Hematopoietic multipotent progenitor cell (in vitro differentiated cells): Measurements from ENCODE around the gene IL24. TPM values are rescaled to one million over a fixed set of nuclear protein-coding genes. Genes with fewer than 3 reads are reported as not detected.
A peak's percentile ranks its signal among the peaks of the same experiment; 100 is the strongest.

ENCODE experiments used
- DNase-seq, 3 donors: peaks; one replicate each; pipeline ENCODE4 v3.0.0-alpha.2; 2011 to 2015; ENCODE audit warnings: low read depth in 2 of 3, low spot score in 2 of 3
- total RNA-seq: library from RNA; depleted of rRNA; stranded (reverse); fragments of >200 nt; gene quantifications from one replicate; pipeline ENCODE4 v1.2.3, GENCODE V29; 2012

The IL24 gene
- total RNA-seq, 1 donor: not detected

DNA sequence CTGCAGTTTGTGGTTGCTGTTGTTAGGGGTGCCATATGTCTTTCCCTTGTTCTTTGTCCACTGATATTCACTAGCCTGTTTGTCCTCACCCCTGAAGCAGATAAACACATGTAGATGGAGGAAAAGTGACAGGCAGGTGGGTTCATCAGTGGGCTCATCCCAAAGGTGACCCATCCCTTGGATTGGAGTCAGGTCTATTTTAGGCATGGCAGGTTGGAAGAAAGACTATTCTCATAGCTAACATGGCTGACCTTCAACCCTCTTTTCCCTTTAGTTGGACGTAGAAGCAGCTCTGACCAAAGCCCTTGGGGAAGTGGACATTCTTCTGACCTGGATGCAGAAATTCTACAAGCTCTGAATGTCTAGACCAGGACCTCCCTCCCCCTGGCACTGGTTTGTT is 5.5 kb downstream of the IL24 start:
- no peak for DNase-seq

DNA sequence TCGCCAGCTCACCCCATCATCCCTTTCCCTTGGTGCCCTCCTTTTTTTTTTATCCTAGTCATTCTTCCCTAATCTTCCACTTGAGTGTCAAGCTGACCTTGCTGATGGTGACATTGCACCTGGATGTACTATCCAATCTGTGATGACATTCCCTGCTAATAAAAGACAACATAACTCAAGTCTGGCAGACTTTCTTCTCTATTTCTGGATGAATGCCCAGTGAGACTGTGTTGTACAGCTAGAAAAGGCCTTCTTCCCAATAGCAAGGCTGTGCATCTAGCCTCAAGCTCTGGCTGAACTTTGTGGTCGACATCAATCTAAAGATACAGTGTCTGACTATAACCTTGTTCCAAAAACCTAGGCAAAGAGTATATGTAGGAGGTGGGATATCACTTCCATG is 6.4 kb downstream of the IL24 start:
- DNase-seq: no peak

DNA sequence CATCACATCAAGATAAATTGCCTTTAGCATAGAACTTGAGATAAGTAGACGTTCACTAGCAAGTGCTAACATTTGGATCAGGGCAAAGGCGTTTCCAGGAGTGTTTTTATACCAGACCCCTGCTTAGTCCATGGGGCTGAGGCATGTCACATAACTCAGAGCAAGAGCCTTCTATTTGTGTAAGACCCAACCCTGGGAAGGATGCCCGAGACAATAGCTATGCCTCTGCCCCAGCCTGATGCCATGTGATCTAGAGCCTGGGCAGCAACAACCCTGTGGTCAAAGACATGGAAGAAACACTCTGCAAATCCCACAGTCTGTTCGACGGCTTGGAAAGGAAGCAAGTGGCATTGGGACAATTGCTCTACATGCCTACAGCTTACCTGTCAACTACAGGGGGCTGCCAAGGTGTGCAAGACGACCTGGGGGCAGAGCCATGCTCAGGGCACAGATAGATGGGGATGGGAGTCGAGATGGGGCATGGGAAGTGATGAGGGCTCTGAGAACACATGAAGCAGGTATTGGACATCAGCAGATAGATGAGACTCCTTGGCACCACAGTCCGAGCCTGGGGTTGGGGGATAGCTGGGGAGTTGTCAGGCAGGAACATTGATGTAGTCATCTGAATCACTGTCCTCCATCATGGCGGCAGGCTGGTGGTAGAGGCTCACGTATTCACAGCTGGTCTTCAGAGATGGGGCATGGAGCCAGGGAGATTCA is 7.3 kb downstream of the IL24 start:
- no peak for DNase-seq

DNA sequence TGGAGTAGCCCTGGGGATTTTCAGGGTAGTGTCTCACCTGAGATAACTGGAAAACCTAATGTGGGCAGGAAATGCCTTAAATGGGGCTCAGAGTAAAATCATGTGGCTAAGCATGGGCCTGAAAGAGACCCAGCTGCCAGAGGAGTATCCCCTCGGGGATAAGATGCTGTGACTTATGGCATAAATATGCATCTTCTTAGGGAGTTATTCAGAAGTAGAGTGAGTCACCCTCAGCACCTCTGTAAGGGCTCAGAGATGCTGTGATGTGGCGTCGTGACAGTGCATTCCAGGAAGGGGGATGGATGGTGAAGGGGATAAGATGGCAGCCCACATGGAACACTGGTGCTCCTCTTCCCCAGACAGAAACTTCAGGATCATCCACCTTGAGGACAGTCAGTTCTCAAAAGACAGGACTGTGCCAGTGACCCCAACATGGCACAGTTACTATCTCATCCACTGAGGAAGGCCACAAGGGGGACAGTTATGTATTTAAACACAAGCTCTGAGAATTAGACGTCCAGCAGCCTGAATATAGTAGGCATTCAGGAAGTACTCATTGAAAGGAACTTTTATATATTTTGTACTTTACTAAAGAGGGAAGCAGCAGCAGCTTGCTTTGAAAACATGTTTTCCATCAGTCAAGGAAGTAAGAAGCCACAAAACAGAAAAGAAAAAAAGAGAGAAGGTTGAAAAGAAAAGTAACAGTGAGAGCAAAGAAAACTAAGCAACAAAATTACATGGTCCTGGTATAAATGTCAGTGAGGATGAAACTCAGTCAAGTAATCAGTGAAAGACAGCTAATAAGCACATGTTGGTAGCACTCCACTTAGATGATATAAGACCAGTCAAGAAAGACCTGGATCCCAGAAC is 8.3 kb downstream of the IL24 start:
- no peak for DNase-seq

DNA sequence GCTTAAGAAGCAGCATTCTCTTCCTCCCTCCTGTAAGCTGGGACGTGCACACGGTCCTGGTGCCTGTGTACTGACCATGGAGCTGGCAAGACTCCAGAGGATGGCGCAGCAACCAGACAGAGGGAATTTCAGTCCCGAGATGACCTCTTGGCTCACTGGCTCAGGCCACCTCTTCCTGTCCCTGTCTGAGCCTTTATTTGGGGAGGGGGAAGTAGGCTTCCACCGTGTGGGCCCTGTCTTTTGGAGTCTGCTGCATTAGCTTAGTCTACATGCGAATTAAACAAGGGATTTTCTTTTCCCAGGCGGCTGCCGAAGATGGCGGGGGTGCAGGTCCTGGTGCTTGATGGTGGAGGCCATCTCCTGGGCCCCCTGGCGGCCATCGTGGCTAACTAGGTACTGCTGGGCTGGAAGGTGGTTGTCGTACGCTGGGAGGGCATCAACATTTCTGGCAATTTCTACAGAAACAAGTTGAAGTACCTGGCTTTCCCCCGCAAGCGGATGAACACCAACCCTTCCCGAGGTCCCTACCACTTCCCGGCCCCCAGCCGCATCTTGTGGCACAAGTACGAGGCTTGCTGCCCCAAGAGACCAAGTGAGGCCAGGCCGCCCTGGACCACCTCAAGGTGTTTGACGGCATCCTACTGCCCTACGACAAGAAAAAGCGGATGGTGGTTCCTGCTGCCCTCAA is 10.2 kb downstream of the IL24 start:
- DNase-seq: no peak

DNA sequence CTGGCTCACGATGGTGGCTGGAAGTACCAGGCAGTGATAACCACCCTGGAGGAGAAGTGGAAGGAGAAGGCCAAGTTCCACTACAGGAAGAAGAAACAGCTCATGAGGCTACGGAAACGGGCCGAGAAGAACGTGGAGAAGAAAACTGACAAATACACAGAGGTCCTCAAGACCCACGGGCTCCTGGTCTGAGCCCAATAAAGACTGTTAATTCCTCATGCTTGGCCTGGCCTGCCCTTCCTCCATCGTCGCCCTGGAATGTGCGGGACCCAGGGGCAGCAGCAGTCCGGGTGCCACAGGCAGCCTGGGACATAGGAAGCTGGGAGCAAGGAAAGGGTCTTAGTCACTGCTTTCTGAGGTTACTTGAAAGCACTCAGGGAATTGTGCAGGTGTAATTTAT is 10.8 kb downstream of the IL24 start:
- no peak for DNase-seq

DNA sequence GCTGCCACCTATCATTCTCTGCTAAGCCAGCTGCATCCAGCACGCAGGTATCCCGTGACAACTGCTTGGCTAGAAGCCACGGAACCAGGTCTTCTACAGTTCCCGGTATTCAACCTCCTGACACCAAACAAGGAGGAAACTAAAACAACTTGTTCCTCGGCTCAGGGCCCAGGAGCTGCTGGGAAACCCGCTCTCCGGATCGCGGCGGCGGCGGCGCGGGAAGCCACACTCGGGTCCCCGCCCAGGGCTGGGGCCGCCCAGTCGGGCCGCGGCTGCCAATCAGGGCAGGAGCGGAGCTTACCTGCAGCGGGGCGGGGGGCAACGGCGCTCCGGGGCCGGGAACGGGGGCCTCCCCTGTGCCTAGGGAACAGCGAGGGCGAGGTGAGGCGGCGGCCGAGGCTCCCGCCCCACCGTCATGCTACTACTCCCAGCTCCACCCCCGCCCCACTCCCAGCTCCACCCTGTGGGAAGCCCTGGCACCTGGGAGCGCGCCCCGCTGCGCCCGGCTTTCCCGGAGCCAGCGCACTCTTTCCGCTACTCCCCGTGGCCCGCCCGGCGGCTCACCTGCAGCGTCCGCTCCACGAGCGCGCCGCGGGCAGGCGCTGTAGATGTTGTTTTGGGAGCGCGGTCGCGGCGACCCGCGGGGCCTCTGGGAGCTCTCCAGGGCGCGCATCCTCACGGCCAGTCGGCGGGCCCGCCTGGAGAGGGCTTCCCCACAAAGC is 12.1 kb downstream of the IL24 start:
- peak in 1 of 3 donors; percentile 43 for DNase-seq

DNA sequence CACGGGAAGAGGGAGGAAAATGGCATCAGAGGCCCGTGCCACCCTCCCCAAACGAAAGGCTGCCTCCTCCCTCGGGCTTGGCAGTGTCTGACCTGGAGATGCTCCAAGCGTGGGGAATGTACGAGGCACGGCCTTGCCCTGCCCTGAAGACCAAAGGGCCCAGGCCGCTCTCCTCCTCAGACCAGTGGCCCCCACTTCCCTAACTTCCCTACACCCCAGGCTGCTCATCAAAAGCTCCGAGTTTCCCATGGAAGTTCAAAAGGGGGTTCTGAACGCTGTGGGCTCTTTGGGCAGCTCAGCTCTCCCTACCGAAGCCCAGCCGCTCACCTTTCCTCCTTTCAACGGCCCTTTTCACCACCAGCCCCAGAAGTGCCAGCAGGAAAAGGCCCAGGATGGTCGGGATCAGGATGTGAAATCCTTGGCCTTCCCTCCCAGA is 12.7 kb downstream of the IL24 start:
- DNase-seq: no peak

DNA sequence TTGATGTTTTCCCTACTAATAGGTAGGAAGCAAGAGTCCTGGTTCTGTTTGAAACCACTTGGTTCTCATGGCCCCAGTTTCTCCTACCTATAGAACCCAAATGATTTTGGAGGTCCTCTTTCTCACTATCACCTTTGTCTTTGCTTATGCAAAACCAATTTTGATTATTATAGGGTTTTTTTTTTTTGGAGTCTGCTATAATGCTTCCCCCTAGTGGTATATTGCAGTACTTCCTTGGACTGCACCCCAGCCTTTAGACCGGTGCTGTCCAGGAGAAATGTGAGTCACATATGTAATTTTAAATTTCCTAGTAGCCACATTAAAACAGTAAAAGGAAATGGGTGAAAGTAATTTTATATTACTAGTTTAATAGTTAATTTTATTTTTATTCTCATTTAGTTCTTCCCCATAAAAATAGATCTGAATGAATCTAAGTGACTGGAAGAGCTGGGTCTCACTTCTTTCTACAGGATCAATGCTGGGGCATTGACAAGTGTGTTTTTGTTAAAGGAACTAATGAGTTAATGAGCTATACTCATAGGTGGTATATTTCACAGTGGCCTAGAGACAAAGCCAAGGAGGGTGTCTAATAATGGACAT is 13.9 kb downstream of the IL24 start:
- peak in 2 of 3 donors; percentile 55 to 65 for DNase-seq

DNA sequence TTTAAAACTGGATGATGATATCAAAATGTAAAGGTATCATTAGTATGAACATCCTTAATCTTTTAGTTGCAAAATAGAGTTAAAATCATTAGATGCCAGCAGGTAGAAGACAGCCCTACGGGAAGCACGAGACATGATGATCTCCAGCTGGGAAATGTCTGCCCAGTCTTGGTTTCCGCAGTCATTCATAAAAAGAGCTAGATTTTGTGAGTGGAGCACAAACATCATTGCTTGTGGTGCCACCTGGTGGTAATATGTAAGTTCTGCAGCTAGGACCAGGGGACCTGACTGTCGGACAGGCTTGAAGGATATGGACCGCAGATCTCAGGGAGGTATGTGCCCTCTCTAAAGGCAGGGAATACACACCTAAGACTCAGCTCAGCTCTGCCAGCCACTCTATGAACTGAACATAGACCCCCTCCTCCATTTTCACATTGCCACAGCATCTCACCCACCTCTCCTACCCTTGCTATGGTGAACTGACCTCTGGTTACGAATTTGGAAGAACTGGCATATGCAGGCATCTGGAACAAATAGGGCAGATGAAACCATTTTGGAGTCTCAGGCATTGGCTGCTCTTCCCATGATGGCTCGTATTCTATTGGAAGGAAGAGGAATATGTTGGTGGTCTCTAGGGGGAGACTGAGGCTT is 15.3 kb downstream of the IL24 start:
- peak; percentile 52 to 87 (median 67) for DNase-seq

DNA sequence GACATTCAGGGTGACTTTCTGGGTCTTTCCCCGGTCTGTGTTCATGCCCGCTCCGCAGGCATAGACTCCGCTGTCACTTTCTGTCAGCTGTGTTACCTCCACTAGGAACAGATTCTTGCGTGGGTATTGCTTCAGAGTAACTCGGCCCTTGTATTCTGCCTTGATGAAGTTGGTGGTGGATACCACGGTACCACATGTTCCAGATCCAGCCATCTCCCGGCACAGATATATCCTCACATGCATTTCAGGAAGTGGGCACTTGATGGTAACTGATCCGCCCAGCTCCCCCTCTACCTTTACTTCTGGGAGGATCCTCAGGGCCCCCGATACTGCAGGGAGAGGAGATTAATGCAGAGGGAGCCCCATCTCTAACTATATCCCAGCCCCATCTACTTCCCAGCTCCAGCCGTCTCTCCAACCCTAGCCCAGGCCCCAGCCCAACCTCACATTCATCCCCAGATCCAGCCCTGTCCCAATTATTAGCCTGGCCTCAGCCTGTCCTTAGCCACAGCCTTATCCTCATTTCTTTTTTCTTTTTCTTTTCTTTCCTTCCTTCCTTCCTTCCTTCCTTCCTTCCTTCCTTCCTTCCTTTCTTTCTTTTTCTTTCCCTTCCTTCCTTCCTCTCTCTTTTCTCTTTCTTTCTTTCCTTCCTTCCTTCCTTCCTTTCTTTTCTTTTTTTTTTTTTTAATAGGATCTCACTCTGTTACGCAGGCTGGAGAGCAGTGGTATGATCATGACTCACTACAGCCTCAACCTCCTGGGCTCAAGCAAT is 16.7 kb downstream of the IL24 start:
- DNase-seq: no peak

DNA sequence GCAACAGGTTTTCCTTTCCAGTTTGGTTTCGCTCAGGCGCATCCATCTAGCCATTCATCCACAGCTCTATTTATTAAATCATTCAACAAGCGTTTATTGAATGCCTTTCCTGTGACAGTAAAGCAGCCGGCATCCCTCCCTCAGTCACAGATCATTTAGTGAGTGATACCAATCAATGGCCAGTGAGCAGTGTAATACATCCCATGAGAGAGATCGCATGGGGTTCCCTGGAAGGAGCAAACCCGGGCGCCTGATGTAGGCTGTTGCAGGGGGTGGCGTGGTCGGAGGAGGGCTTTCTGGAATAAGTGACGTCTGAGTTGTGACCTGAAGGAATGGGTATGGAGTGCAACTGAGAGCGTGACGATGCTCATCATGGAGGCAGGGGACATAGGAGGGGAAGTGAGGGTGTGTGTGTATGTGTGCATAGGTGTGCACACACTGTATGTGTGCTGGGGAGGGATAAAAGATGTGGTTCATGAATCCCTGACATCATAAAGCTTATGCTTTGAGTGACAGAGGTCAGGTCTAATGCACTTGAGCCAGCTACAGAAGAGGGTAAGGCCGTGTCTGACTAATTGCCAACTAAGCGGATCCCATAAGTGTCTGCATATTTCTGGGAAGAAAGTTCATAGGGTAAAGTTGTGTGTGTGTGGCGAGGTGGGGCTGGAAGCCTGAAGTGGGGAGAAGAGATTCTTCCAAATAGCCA is 17.9 kb downstream of the IL24 start:
- DNase-seq: no peak

DNA sequence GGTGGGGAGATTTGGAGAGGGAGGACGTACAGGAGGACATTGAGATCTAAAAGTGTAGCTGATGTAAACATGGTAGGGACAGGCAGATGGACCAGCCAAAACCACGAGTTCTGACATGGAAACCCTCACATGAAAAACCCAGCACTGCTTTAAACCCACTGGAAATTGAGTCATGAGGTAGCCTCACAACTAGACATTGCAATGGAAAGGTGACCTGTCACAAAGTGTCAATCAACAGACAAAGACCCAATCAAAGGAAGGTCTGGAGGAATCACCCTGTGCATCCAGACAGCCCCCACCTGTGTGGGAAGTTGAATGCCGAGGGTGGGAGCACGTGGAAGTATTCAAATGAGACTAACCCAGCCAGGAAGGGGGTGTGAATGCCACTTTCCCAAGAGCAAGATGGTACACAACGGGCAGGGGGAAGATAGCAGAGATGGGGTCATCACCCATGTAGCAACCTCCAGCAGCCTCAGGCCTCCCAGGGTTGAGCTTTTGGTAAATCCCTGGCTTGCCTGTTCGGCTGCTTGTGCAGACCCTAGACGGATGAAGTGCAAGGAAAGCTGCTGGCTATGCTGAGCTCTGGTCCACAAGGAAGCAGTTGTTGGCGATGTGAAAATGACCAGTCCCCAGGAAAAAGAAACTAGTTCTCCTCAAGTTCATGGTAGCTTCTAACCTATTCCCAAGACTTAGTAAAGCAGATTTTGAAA is 18.9 kb downstream of the IL24 start:
- no peak for DNase-seq

DNA sequence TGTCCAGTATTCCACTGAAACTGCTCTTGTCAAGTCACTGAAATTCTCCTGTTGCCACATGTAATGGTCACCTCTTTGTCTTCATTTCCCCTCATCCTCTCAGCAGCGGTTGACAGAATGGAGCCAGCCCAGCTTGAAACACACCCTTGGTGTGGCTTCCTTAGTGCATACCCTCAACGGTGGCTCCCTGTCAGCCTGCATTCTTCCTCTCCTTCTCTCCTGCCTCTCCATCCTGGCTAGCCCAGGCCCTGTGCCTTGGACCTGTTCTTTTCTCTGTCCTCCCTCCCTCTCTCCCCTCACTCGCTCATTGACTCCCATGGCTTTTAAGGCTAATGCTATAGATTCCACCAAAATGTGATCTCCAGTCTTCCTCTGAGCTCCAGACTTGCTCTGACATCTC is 20.8 kb downstream of the IL24 start:
- no peak for DNase-seq

DNA sequence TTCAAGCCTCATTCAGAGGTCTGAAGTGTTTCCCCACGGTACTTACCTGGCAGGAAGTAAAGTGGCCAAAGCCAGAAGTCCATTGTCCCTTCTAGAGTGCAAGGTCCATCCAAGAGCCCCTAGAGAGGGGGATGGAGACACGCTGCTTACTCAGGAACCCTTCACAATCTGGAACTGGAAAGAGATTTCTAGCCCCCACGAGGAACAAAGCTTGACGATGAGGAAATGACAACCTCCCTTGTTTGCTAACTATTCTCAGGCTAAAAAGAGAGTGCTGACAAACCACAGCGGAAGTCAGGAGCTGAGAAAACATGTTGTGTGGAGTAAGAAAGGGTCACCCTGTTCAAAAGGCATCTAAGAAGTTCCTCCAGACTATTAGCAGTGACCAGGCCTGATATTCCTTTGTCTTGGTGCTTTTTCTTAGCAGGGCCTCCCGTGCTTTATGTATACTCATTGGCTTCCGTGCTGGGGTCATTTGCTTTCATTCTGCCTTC is 24.6 kb downstream of the IL24 start, which contains the start of gene FCMR:
FCMR (minus strand) TSS at position 170 of the 494 bp plus-strand sequence; CDS start at position 83, 87 bp downstream.
- peak in 2 of 3 donors; percentile 71 to 86 for DNase-seq

DNA sequence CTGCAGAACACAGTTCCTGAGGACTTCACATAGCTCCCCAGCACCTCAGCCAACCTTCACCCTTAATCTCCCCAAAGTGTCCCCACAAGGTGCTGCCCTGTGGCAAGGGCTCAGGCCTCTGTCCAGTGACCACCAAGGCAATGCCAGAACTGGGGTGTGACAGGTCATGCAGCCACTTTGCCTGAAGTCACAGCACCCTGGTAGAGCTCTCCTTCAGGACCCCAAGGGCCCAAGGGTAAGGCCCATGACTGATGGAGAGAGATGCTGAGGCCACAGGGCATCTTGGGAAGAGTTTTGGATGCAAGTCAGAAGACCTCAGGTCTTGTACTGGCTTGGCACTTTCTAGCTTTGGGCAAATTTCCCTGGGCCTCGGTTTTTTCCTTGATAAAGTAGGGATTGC is 25.3 kb downstream of the IL24 start:
- DNase-seq: no peak
